ENCODE data around the gene ZNF768. TPM values are rescaled to one million over a fixed set of nuclear protein-coding genes. Genes with fewer than 3 reads are reported as not detected.

Gene ZNF768
- total and polyA plus RNA-seq, 2 of the 13 experiments (the other 11 are each of a cell fraction or from before 2014, with no cell fraction given) = 26.7 to 34.4 TPM

GRCh38 chr16:30571445-30572322, 45.3 kb upstream of the ZNF768 start, which contains the start of gene ZNF688 (continued):
- TF ChIP-seq ZNF687 (CRISPR knock-in tag; IDR thresholded peaks at IDR 0.05) = peak; percentile 86
- TF ChIP-seq ZNF441 (CRISPR knock-in tag; IDR thresholded peaks at IDR 0.05; ENCODE audit: borderline replicate concordance) = peak; percentile 58; the same call in 1 of the 2 replicates
- peak; percentile 77 for TF ChIP-seq KLF9 (CRISPR knock-in tag; IDR thresholded peaks at IDR 0.05; ENCODE audit: low read depth)
- no peak for TF ChIP-seq MTF1 (CRISPR knock-in tag; IDR thresholded peaks at IDR 0.05)
- TF ChIP-seq, protein P1, sequence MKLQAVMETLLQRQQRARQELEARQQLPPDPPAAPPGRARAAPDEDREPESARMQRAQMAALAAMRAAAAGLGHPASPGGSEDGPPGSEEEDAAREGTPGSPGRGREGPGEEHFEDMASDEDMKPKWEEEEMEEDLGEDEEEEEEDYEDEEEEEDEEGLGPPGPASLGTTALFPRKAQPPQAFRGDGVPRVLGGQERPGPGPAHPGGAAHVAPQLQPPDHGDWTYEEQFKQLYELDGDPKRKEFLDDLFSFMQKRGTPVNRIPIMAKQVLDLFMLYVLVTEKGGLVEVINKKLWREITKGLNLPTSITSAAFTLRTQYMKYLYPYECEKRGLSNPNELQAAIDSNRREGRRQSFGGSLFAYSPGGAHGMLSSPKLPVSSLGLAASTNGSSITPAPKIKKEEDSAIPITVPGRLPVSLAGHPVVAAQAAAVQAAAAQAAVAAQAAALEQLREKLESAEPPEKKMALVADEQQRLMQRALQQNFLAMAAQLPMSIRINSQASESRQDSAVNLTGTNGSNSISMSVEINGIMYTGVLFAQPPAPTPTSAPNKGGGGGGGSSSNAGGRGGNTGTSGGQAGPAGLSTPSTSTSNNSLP (IDR thresholded peaks at IDR 0.05; ENCODE audit: low read depth, low read length) = no peak; the same call in none of the 2 replicates
- TF ChIP-seq RORA (CRISPR knock-in tag; IDR thresholded peaks at IDR 0.05) = no peak
- TF ChIP-seq ZNF7 (CRISPR knock-in tag; IDR thresholded peaks at IDR 0.05) = no peak
- TF ChIP-seq MXI1 (IDR thresholded peaks at IDR 0.05; ENCODE audit: borderline replicate concordance, low read depth, low read length) = peak; percentile 99
- no peak for TF ChIP-seq NR1H2 (CRISPR knock-in tag; IDR thresholded peaks at IDR 0.05; ENCODE audit: borderline replicate concordance, low read depth)
- no peak for TF ChIP-seq ZFP82 (CRISPR knock-in tag; IDR thresholded peaks at IDR 0.05; ENCODE audit: borderline replicate concordance)
- TF ChIP-seq SCMH1 (CRISPR knock-in tag; IDR thresholded peaks at IDR 0.05; ENCODE audit: borderline replicate concordance) = no peak
- TF ChIP-seq ATF4 (CRISPR knock-in tag; IDR thresholded peaks at IDR 0.05) = peak in 1 of 2 experiments; percentile 65; a peak in 2 of 4 replicates
- TF ChIP-seq, protein P2, sequence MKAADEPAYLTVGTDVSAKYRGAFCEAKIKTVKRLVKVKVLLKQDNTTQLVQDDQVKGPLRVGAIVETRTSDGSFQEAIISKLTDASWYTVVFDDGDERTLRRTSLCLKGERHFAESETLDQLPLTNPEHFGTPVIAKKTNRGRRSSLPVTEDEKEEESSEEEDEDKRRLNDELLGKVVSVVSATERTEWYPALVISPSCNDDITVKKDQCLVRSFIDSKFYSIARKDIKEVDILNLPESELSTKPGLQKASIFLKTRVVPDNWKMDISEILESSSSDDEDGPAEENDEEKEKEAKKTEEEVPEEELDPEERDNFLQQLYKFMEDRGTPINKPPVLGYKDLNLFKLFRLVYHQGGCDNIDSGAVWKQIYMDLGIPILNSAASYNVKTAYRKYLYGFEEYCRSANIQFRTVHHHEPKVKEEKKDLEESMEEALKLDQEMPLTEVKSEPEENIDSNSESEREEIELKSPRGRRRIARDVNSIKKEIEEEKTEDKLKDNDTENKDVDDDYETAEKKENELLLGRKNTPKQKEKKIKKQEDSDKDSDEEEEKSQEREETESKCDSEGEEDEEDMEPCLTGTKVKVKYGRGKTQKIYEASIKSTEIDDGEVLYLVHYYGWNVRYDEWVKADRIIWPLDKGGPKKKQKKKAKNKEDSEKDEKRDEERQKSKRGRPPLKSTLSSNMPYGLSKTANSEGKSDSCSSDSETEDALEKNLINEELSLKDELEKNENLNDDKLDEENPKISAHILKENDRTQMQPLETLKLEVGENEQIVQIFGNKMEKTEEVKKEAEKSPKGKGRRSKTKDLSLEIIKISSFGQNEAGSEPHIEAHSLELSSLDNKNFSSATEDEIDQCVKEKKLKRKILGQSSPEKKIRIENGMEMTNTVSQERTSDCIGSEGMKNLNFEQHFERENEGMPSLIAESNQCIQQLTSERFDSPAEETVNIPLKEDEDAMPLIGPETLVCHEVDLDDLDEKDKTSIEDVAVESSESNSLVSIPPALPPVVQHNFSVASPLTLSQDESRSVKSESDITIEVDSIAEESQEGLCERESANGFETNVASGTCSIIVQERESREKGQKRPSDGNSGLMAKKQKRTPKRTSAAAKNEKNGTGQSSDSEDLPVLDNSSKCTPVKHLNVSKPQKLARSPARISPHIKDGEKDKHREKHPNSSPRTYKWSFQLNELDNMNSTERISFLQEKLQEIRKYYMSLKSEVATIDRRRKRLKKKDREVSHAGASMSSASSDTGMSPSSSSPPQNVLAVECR (CRISPR knock-in tag; IDR thresholded peaks at IDR 0.05; ENCODE audit: borderline replicate concordance) = peak; percentile 99
- 0 out of 2 replicates have a peak, but pooled peaks have one; percentile 64 for TF ChIP-seq SRY (CRISPR knock-in tag; IDR thresholded peaks at IDR 0.05)
- TF ChIP-seq PAX8 (CRISPR knock-in tag; IDR thresholded peaks at IDR 0.05; ENCODE audit: borderline replicate concordance) = peak; percentile 20; the same call in 1 of the 2 replicates
- no peak for TF ChIP-seq SP1 (IDR thresholded peaks at IDR 0.05)
- TF ChIP-seq SP1 (CRISPR knock-in tag; IDR thresholded peaks at IDR 0.05) = peak; percentile 13; the same call in 1 of the 2 replicates

Data from HepG2 (cell line).